Activated T-cell treated with anti-CD3 and anti-CD28 coated beads, Interleukin-2, amount 50 U/mL, for 1 hour (primary cell): ENCODE data around the gene MYO1B.
"Not testable (repeated sequence)": the region's sequence is repeated elsewhere in the genome, so short reads cannot be mapped to it uniquely, and the experiment has no call there.

Source experiments
- DNase-seq: peaks from one replicate; pipeline ENCODE4 v3.0.0-alpha.2; 2020

The MYO1B gene

GRCh38 chr2:191415858-191416257, 170.7 kb downstream of the MYO1B start:
- DNase-seq = no peak

DNA sequence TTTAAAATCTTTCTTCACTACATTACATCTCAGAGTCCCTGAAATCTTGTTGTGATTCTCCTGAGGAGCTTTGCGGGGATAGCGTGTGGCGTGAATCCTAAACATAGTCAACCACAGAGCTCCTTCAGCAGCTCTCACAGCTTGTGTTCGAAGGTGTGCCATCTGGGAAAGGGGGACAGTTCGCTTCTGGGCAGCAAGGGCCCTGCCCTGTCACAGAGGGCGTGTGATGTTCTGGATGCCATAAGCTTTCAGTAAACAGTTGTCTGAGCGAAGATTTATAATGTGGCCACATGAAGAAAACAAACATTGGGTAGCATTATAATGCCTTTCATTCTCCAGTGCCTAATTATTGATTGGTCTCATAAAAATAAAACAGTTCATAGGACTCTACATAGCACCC, 172.5 kb downstream of the MYO1B start:
- DNase-seq = no peak

GRCh38 chr2:191421950-191422349, 176.7 kb downstream of the MYO1B start:
- DNase-seq = no peak

- DNase-seq = no peak
Measured at GRCh38 chr2:191427031-191427430, 181.8 kb downstream of the MYO1B start.

GRCh38 chr2:191428141-191428540, 182.9 kb downstream of the MYO1B start:
- DNase-seq = no peak

DNA sequence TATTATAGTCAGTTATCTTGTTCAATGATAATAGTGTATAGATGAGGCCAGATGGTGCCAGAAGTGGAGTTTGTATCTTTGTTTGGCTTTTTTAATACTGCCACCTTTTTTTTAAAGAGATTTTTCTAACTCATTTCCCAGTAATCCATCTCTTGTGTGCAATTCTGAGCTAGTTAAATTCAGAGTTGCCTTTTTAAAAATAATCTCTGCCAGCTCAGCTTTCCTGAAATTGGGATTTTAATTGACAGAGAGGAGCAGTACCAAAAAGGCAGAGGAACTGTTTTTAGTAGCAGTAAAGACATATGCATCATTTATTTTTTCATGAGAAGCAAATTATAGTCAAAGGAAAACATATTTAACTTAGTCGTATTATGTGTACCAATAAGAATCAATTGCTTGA, 185.3 kb downstream of the MYO1B start:
- DNase-seq = no peak

DNA sequence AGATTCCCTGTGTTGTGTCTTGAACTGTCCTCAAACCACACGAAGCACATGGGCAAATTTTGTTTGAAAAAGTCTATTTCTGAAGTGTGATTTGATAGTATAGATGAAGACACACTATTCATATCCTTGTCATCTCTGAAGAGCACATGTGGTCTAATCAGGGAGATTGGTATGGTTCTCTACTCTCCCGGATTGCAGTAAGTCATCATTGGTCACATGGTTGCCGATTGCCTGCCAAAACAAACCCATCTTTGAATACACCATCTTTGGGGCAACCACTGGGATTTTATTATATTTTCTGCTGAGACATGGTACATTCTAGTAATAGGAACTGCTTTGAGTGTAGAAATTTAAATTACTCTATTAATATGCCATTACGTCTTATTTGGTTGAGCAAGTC, 186.9 kb downstream of the MYO1B start:
- no peak for DNase-seq

DNA sequence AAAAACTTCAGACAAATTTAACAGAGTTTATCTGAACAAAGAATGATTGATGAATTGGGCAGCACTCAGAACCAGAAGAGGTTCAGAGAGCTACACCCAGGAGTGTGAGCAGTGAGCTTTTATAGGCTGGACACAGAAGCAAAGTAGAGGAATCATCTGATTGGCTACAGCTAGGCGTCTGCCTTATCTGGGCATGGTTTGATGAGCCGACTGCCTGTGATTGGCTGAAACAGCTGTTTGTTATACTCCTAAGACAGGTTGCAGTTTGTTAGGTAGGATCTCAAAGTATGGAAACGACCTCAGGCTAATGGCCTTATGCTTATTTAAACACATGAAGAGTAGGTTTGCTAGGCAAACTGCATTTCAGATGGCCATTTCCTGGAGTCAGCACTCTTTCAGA, 188.9 kb downstream of the MYO1B start:
- DNase-seq = no peak

DNA sequence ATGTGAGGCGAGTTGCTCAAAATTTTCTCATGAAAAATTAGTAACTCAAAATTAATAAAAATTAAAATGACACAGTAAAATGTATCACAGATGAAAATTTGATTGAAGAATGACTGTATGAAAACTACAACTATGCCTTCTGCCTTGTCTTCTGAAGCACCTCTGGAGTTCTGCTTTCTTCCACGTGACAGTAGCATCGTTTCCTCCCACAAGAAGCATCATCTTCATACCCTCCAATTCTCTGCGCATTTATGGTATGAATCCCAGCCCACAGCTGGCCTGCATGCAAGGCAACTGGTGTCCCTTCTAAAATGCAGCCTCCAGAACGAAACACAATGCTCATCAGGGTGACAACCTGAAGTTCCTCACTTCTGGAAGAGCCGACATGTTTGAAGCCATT, 189.9 kb downstream of the MYO1B start:
- DNase-seq = no peak

DNA sequence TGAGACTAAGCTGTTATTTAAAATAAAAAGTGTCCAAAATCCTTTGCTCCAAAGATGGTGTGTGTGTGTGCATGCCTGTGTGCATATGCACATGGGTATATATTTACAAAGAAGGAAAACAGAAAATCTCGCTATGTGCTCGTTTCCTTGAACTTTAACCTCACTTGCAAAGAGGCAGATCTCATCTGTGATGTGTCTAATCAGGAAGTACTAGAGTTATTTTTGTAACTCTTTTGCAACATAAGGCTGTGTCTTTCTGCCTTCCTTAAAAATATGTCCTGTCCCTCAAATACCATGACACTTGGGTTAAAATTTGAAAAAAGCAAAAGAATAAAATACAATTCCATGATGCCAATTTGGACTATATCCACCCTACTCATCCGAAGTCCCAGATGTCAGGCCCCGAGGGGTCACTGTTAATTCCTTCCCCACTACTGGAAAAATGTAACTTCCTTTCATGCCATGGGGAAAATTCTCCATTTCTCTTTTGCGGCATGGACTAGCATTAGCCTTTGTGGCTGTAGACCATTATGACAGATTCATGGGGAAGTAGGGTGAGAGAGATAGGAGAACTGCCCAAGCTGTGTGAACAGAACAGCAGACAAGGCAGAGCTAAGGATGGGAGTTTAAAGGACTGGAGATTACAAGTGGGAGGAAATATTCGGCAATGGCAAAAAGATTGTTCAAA, 191.3 kb downstream of the MYO1B start:
- DNase-seq = no peak

- DNase-seq = no peak
Measured at GRCh38 chr2:191439481-191439880, 194.3 kb downstream of the MYO1B start.

- no peak for DNase-seq
Measured at GRCh38 chr2:191441496-191442214, 196.5 kb downstream of the MYO1B start.

- DNase-seq = no peak
Measured at GRCh38 chr2:191443446-191443845, 198.2 kb downstream of the MYO1B start.

- DNase-seq = no peak
Measured at GRCh38 chr2:191446910-191447309, 201.7 kb downstream of the MYO1B start.

- no peak for DNase-seq
Measured at GRCh38 chr2:191451116-191451515, 205.9 kb downstream of the MYO1B start.

- no peak for DNase-seq
Measured at GRCh38 chr2:191452065-191452464, 206.9 kb downstream of the MYO1B start.

- no peak for DNase-seq
Measured at GRCh38 chr2:191453761-191454160, 208.6 kb downstream of the MYO1B start.

GRCh38 chr2:191456506-191456905, 211.3 kb downstream of the MYO1B start:
- not testable (repeated sequence) for DNase-seq

GRCh38 chr2:191459158-191459557, 214.0 kb downstream of the MYO1B start:
- no peak for DNase-seq

- no peak for DNase-seq
Measured at GRCh38 chr2:191462370-191462769, 217.2 kb downstream of the MYO1B start.

- no peak for DNase-seq
Measured at GRCh38 chr2:191463790-191464189, 218.6 kb downstream of the MYO1B start.

DNA sequence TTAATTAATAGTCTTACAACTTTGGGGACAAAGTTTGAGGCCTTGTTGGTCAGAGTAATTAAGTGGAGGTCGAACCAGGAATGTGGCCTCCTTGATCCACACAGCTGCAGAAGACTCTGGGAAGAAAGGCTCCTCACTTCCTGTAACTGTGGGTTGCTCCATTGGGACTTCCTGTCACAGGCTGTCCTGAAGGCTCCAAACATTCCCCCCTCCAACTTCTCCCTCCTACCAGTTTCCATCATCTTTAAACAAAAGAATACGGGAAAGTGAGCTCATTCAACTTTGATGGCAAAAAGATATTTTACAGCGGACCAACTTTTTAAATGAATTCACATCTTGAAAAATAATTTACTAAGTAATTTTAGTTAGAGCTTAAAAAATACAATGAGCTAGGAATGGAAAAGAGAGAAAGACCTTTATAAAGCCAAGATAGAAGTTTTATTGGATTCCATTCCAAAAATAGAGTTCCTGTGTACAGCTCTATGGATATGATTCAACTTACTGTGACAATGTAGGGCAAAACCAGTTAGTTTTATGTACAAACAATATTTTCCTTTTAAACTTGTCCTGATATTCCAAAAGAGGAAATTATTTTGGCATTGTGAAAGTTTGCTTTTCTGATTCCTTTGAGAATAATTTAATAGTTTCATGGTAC, 220.7 kb downstream of the MYO1B start:
- no peak for DNase-seq

- no peak for DNase-seq
Measured at GRCh38 chr2:191467113-191467512, 221.9 kb downstream of the MYO1B start.

DNA sequence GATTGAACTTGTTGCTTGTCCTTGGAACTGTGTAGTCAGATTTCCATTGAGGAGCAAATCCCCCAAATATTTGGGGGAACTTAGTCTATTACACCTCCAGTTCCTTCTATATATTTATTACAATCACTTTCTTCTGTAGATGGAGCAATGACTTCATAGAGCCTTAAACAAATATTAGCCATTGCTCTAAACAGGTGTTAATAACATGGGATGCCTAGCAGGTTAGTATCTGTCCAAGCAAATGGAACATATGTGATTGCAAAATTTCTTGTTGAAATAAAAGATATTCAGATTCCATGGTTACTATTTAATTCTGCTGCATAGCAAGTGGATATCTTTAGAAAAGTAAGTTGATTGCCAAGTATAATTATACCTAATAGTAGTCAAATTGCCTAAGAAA, 225.1 kb downstream of the MYO1B start:
- DNase-seq = no peak
